Measurements from ENCODE around the gene ZBTB20.

GRCh38 chr3:115007966-115008365, 139.1 kb downstream of the ZBTB20 start:
- TF ChIP-seq, protein P1, sequence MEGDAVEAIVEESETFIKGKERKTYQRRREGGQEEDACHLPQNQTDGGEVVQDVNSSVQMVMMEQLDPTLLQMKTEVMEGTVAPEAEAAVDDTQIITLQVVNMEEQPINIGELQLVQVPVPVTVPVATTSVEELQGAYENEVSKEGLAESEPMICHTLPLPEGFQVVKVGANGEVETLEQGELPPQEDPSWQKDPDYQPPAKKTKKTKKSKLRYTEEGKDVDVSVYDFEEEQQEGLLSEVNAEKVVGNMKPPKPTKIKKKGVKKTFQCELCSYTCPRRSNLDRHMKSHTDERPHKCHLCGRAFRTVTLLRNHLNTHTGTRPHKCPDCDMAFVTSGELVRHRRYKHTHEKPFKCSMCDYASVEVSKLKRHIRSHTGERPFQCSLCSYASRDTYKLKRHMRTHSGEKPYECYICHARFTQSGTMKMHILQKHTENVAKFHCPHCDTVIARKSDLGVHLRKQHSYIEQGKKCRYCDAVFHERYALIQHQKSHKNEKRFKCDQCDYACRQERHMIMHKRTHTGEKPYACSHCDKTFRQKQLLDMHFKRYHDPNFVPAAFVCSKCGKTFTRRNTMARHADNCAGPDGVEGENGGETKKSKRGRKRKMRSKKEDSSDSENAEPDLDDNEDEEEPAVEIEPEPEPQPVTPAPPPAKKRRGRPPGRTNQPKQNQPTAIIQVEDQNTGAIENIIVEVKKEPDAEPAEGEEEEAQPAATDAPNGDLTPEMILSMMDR (IDR thresholded peaks at IDR 0.05), result no peak
- TF ChIP-seq EZH2 (IDR thresholded peaks at IDR 0.05; ENCODE audit: borderline replicate concordance, insufficient read depth, low read depth, low read length, poor library complexity, severe bottlenecking), result no peak

All from B cell (primary cell).